ENCODE measurements around the gene PDE9A.

Gene PDE9A

GRCh38 chr21:42619841-42620240 lies 33.6 kb upstream of the PDE9A start:
- peaks cover 0 to 9% (median under 1%) of the 10 kb centered on the region in 11 experiments; a peak in 10 of 22 replicates for H4K20me1 ChIP-seq
- H3K4me3 ChIP-seq = no peak overlapping the region
- no peak overlapping the region for H3K4me2 ChIP-seq
- no peaks in the 10 kb centered on the region for H3K36me3 ChIP-seq
- no peak overlapping the region for H3K27ac ChIP-seq
- no peaks in the 10 kb centered on the region for H3K9me3 ChIP-seq (replicated peaks in 1 of 11)
- H3K9ac ChIP-seq = no peak overlapping the region
- peaks cover 16 to 29% (median 20%) of the 10 kb centered on the region in 10 experiments for H3K4me1 ChIP-seq
- TF ChIP-seq Cebpa-rat (IDR thresholded peaks at IDR 0.05) = no peak
- H3K27me3 ChIP-seq = peaks cover 35 to 59% (median 46%) of the 10 kb centered on the region in 11 experiments

- no peak overlapping the region for H3K9ac ChIP-seq
- H3K27ac ChIP-seq = no peak overlapping the region
- H3K4me2 ChIP-seq = 0 out of 22 replicates have a peak overlapping the region, but pooled peaks of 1 of the 11 experiments have one; percentile 10
- no peak for TF ChIP-seq Cebpa-rat (IDR thresholded peaks at IDR 0.05)
- peaks cover 0 to 9% (median 0%) of the 10 kb centered on the region in 11 experiments; a peak in 8 of 22 replicates for H4K20me1 ChIP-seq
- no peak overlapping the region for H3K4me3 ChIP-seq
- peaks cover 15 to 38% (median 29%) of the 10 kb centered on the region in 10 experiments for H3K4me1 ChIP-seq
- no peaks in the 10 kb centered on the region for H3K36me3 ChIP-seq
- no peaks in the 10 kb centered on the region for H3K9me3 ChIP-seq (replicated peaks in 1 of 11)
- peaks cover 29 to 60% (median 39%) of the 10 kb centered on the region in 11 experiments for H3K27me3 ChIP-seq
Observed at GRCh38 chr21:42621166-42621818, 32.1 kb upstream of the PDE9A start.

GRCh38 chr21:42621819-42622177 lies 31.6 kb upstream of the PDE9A start:
- no peak overlapping the region for H3K4me2 ChIP-seq
- no peak overlapping the region for H3K27ac ChIP-seq
- H3K4me1 ChIP-seq = peaks cover 15 to 38% (median 30%) of the 10 kb centered on the region in 10 experiments
- H3K4me3 ChIP-seq = no peak overlapping the region
- no peak overlapping the region for H3K9ac ChIP-seq
- H3K36me3 ChIP-seq = no peaks in the 10 kb centered on the region
- no peaks in the 10 kb centered on the region for H3K9me3 ChIP-seq (replicated peaks in 1 of 11)
- peaks cover 0 to 7% (median 0%) of the 10 kb centered on the region in 11 experiments; a peak in 8 of 22 replicates for H4K20me1 ChIP-seq
- no peak for TF ChIP-seq Cebpa-rat (IDR thresholded peaks at IDR 0.05)
- peaks cover 24 to 59% (median 35%) of the 10 kb centered on the region in 11 experiments for H3K27me3 ChIP-seq

GRCh38 chr21:42622284-42622683 lies 31.1 kb upstream of the PDE9A start:
- peaks cover 0 to 5% (median 0%) of the 10 kb centered on the region in 11 experiments; a peak in 7 of 22 replicates for H4K20me1 ChIP-seq
- H3K4me1 ChIP-seq = peaks cover 15 to 38% (median 30%) of the 10 kb centered on the region in 10 experiments
- H3K27me3 ChIP-seq = peaks cover 19 to 54% (median 33%) of the 10 kb centered on the region in 11 experiments
- no peak for TF ChIP-seq Cebpa-rat (IDR thresholded peaks at IDR 0.05)
- H3K9me3 ChIP-seq (replicated peaks in 1 of 11) = no peaks in the 10 kb centered on the region
- no peak overlapping the region for H3K4me2 ChIP-seq
- H3K9ac ChIP-seq = no peak overlapping the region
- no peak overlapping the region for H3K4me3 ChIP-seq
- no peak overlapping the region for H3K27ac ChIP-seq
- H3K36me3 ChIP-seq = no peaks in the 10 kb centered on the region

GRCh38 chr21:42623694-42624093 lies 29.7 kb upstream of the PDE9A start:
- Histone ChIP-seq H3K27me3 (peaks cover 5 to 40% (median 19%) of the 10 kb centered on the region in 11 experiments; a peak in 21 of 22 replicates), H3K27ac (no peak overlapping the region), H3K36me3 (no peaks in the 10 kb centered on the region), H3K4me1 (peaks cover 15 to 38% (median 30%) of the 10 kb centered on the region in 10 experiments), H3K9ac (no peak overlapping the region), H4K20me1 (peaks cover 0 to 4% (median 0%) of the 10 kb centered on the region in 11 experiments; a peak in 3 of 22 replicates), H3K4me2 (peak overlapping the region; percentile 31 to 91 (median 70); a peak in 21 of 22 replicates), H3K9me3 (replicated peaks in 1 of 11) (no peaks in the 10 kb centered on the region), H3K4me3 (no peak overlapping the region)
- TF ChIP-seq Cebpa-rat (IDR thresholded peaks at IDR 0.05) = no peak

GRCh38 chr21:42624095-42624790 lies 29.2 kb upstream of the PDE9A start:
- H3K9me3 ChIP-seq (replicated peaks in 1 of 11) = no peaks in the 10 kb centered on the region
- H3K27me3 ChIP-seq = peaks cover 0 to 34% (median 17%) of the 10 kb centered on the region in 11 experiments; a peak in 17 of 22 replicates
- no peaks in the 10 kb centered on the region for H3K36me3 ChIP-seq
- peaks cover 15 to 38% (median 30%) of the 10 kb centered on the region in 10 experiments for H3K4me1 ChIP-seq
- H3K9ac ChIP-seq = no peak overlapping the region
- TF ChIP-seq Cebpa-rat (IDR thresholded peaks at IDR 0.05) = no peak
- H3K4me3 ChIP-seq = no peak overlapping the region; a peak in 1 of 20 replicates
- peak overlapping the region; percentile 31 to 91 (median 70) for H3K4me2 ChIP-seq
- peaks cover 0 to 4% (median 0%) of the 10 kb centered on the region in 11 experiments; a peak in 2 of 22 replicates for H4K20me1 ChIP-seq
- H3K27ac ChIP-seq = no peak overlapping the region

GRCh38 chr21:42624936-42625335 lies 28.5 kb upstream of the PDE9A start:
- Histone ChIP-seq H3K36me3 (no peaks in the 10 kb centered on the region), H3K4me2 (peak overlapping the region; percentile 31 to 91 (median 70); a peak in 21 of 22 replicates), H3K27ac (no peak overlapping the region), H3K4me1 (peaks cover 15 to 38% (median 30%) of the 10 kb centered on the region in 10 experiments), H3K27me3 (peaks cover 0 to 31% (median 12%) of the 10 kb centered on the region in 11 experiments; a peak in 15 of 22 replicates), H4K20me1 (peaks cover 0 to 4% (median 0%) of the 10 kb centered on the region in 11 experiments; a peak in 2 of 22 replicates), H3K9me3 (replicated peaks in 1 of 11) (no peaks in the 10 kb centered on the region), H3K4me3 (no peak overlapping the region), H3K9ac (no peak overlapping the region)
- no peak for TF ChIP-seq Cebpa-rat (IDR thresholded peaks at IDR 0.05)

- Histone ChIP-seq H3K36me3 (no peaks in the 10 kb centered on the region), H3K9me3 (replicated peaks in 1 of 11) (no peaks in the 10 kb centered on the region), H3K27me3 (peaks cover 0 to 31% (median 12%) of the 10 kb centered on the region in 11 experiments; a peak in 14 of 22 replicates), H3K4me3 (no peak overlapping the region), H4K20me1 (peaks cover 0 to 5% (median 0%) of the 10 kb centered on the region in 11 experiments; a peak in 2 of 22 replicates), H3K27ac (no peak overlapping the region), H3K9ac (no peak overlapping the region), H3K4me2 (peak overlapping the region in 7 of 11 experiments; percentile 67 to 91 (median 87); a peak in 13 of 22 replicates), H3K4me1 (peaks cover 15 to 36% (median 30%) of the 10 kb centered on the region in 10 experiments)
- no peak for TF ChIP-seq Cebpa-rat (IDR thresholded peaks at IDR 0.05)
Observed at GRCh38 chr21:42626171-42626570, 27.2 kb upstream of the PDE9A start.

Data from BLaER1 treated with 17β-estradiol and CSF1 and Interleukin-3, amounts not matched to agents 10 nM and 100 nM (cell line).